IPS DF 6.9 (cell line): ENCODE data around the gene ATF1.

Experiments used
- DNase-seq: peaks from one replicate; pipeline ENCODE4 v3.0.0-alpha.2; 2013; ENCODE audit warnings: low read depth, low spot score
- H3K27ac ChIP-seq: one replicate; pipeline ENCODE4 v1.5.1; 2013; ENCODE audit warnings: low read length, control low read depth
- H3K27me3 ChIP-seq: 2 replicates; pipeline ENCODE4 v1.6.1; 2013; ENCODE audit warnings: mild to moderate bottlenecking, low read length; ENCODE audit not compliant: control insufficient read depth, insufficient read depth
- H3K36me3 ChIP-seq: 2 replicates; pipeline ENCODE4 v1.6.1; 2013; ENCODE audit warnings: low read length; ENCODE audit not compliant: control insufficient read depth, insufficient read depth
- H3K4me1 ChIP-seq: 2 replicates; pipeline ENCODE4 v1.6.1; 2013; ENCODE audit warnings: low read length; ENCODE audit not compliant: control insufficient read depth, insufficient read depth
- H3K4me3 ChIP-seq: 2 replicates; pipeline ENCODE4 v1.5.1; 2013; ENCODE audit warnings: mild to moderate bottlenecking, low read length
- H3K9me3 ChIP-seq: 2 replicates; pipeline ENCODE4 v1.6.1; 2013; ENCODE audit warnings: low read length, inconsistent platforms; ENCODE audit not compliant: control insufficient read depth, insufficient read depth
- WGBS: extraction: QIAGEN DNeasy Blood & Tissue Kit; methylation state at CpG from one replicate; pipeline ENCODE4 v1.1.7; 2013; ENCODE audit warnings: mixed read lengths, missing lambda C conversion rate; ENCODE audit not compliant: insufficient read length, insufficient coverage; 5-methylcytosine and 5-hydroxymethylcytosine counted together

ATF1 gene

DNA sequence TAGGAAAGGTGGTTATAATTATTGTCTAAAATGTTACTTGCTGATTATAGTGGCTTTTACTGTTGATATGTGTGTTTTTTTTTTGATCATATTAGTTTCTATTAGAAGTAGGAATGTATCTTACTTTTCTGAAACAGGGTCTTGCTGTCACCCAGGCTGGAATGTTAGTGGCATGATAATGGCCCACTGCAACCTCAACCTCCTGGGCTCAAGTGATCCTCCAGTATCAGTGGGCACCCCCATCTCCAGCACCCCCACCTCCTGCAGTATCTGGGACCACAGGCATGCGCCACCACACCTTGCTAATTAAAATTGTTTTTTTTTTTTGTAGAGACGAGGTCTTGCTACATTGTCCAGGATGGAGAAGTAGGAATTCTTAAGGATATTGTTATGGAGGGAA, 11.3 kb downstream of the ATF1 start:
- Histone ChIP-seq H3K36me3 (no peaks in the 10 kb centered on the region), H3K4me3 (no peak overlapping the region), H3K27me3 (no peaks in the 10 kb centered on the region), H3K4me1 (no peaks in the 10 kb centered on the region), H3K9me3 (no peaks in the 10 kb centered on the region), H3K27ac (no peak overlapping the region)
- no peak for DNase-seq
- no CpG with 5 or more reads among the region's 2 CpGs for WGBS

DNA sequence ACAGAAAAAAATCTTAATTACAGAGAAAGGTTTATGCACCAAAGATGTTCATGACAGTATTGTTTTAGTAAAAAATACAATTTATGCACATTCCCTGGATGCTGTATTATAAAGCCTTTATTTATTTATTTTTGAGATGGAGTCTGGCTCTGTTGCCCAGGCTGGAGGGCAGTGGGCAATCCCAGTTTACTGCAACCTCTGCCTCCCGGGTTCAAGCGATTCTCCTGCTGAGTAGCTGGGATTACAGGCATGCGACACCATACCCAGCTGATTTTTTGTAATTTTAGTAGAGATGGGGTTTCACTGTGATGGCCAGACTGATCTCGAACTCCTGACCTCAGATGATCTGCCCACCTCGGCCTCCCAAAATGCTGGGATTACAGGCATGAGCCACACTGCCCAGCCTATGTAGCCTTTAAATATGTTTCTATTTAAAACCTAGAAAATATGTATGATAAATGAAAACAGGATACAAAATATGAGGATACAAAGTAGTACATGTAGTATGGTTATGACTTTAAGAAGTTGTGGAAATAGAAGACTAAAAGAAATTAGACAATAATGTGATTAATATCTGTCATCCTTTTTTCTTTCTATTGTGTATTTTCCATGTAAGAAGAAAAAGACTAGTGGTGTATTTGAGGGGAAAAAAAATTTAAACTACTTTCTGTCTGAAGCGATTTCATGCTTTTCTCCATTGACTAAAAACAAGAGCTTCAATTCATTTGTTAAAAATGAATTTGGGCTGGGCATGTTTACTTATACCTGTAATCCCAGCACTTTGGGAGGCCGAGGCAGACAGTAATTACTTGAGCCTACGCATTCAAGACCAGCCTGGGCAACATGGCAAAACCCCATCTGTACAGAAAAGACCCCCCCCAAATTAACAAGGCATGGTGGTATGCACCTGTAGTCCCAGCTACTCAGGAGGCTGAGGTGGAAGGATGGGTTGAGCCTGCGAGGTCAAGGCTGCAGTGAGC, 13.1 kb downstream of the ATF1 start:
- DNase-seq: no peak
- no peaks in the 10 kb centered on the region for H3K27me3 ChIP-seq
- H3K9me3 ChIP-seq: no peaks in the 10 kb centered on the region
- H3K36me3 ChIP-seq: no peaks in the 10 kb centered on the region
- H3K27ac ChIP-seq: no peak overlapping the region
- WGBS: no CpG with 5 or more reads among the region's 9 CpGs
- H3K4me1 ChIP-seq: no peaks in the 10 kb centered on the region
- H3K4me3 ChIP-seq: no peak overlapping the region

DNA sequence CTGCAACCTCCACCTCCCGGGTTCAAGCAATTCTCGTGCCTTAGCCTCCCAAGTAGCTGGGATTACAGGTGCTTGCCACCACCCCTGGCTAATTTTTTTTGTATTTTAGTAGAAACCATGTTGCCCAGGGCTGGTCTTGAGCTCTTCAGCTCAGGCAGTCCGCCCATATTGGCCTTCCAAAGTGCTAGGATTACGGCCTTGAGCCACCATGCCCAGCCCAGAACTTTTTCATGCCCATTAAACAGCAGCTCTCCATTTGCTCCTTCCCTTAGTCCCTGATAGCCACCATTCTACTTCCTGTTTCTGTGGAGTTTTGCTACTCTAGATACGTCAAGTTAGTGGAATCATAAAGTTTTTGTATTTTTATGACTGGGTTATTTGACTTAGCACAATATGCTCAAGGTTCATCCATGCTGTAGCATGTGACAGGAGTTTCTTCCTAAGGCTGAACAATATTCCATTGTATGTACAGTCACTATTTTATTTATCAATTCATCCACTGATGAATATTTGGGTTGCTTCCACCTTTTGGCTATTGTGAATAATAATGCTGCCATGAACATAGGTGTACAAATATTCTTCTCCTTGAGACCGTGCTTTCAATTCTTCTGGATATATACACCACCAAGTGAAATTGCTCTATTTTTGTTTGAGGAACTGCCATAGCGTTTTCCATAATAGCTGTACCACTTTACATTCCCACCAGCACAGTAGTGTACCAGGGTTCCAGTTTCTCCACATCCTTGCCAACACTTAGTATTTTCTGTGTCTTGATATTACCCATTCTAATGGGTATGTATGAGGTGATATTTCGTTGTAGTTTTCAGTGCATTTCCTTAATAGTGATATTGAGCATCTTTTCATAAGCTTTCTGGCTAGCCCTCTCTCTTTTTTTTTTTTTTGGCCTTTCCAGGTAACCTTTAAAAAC, 15.0 kb downstream of the ATF1 start:
- no peaks in the 10 kb centered on the region for H3K27me3 ChIP-seq
- no peak for DNase-seq
- no peaks in the 10 kb centered on the region for H3K4me1 ChIP-seq
- WGBS: no CpG with 5 or more reads among the region's 8 CpGs
- H3K36me3 ChIP-seq: no peaks in the 10 kb centered on the region
- no peaks in the 10 kb centered on the region for H3K9me3 ChIP-seq
- no peak overlapping the region for H3K4me3 ChIP-seq
- H3K27ac ChIP-seq: no peak overlapping the region

DNA sequence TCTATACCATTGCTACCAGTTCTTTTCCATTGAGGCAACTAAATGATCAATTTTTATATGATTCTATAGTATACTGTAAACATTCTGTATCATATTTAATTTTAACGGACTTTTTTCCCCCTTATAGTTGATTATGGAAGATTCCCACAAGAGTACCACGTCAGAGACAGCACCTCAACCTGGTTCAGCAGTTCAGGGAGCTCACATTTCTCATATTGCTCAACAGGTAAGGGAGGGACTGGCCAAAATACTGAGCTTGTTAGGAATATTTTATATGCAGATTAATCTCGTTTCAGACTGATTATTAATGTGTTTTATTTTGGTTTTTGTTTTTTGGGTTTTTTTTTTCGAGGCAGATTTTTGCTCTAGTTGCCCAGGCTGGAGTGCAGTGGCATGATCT, 16.1 kb downstream of the ATF1 start:
- H3K27ac ChIP-seq: no peak overlapping the region
- no peaks in the 10 kb centered on the region for H3K27me3 ChIP-seq
- no peak overlapping the region for H3K4me3 ChIP-seq
- WGBS: 100% methylated on average over 1 of the region's 4 CpGs
- H3K36me3 ChIP-seq: no peaks in the 10 kb centered on the region
- DNase-seq: no peak
- H3K9me3 ChIP-seq: no peaks in the 10 kb centered on the region
- no peaks in the 10 kb centered on the region for H3K4me1 ChIP-seq

DNA sequence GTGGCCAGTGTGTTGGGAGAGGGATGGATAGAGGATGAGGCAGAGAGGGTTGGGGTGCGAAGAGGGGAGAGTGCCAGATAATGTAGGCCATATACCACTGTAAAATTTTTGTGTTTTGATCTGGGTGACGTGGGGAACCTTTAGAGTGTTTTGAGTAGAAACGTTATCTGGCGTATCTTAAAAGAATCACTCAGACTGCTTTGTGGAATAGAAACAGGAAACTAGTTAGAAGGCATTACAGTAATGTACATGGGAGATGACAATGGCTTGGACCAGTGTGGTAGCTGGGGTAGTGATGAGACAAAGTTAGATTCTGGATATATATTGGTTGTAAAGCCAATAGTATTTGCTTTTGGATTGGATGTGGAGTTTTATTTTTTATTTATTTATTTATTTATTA, 20.6 kb downstream of the ATF1 start:
- Histone ChIP-seq H3K4me3 (no peak overlapping the region), H3K27ac (no peak overlapping the region), H3K4me1 (no peaks in the 10 kb centered on the region), H3K27me3 (no peaks in the 10 kb centered on the region), H3K9me3 (no peaks in the 10 kb centered on the region), H3K36me3 (no peaks in the 10 kb centered on the region)
- no peak for DNase-seq
- WGBS: no CpG with 5 or more reads among the region's 4 CpGs

DNA sequence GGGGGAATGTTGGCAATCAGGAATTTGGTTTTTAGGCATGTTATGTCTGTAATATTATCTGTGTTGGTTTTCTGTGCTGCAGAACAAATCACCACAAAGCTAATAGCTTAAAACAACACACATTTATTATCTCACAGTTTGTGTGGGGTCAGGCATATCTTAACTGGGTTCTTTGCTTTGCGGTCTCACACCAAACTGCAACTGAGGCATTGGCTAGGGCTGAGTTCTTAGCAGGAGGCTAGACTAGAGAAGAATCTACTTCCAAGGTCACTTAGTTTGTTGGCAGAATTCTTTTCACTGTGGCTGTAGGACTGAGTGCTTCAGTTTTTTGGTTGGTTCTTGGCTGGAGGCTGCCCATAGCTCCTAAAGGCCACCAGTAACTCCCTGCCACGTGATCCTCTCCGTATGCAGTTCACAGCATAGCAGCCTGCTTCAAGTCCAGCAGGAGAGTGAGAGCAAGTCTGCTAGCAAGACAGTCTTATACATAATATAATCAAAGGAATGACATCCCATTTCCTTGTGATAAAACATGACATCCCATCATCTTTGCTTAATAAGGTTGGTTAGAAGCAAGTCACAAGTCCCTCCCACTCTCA, 21.6 kb downstream of the ATF1 start:
- Histone ChIP-seq H3K27me3 (no peaks in the 10 kb centered on the region), H3K4me1 (no peaks in the 10 kb centered on the region), H3K27ac (no peak overlapping the region), H3K4me3 (no peak overlapping the region), H3K9me3 (no peaks in the 10 kb centered on the region), H3K36me3 (no peaks in the 10 kb centered on the region)
- WGBS: no CpG with 5 or more reads among the region's 3 CpGs
- no peak for DNase-seq

DNA sequence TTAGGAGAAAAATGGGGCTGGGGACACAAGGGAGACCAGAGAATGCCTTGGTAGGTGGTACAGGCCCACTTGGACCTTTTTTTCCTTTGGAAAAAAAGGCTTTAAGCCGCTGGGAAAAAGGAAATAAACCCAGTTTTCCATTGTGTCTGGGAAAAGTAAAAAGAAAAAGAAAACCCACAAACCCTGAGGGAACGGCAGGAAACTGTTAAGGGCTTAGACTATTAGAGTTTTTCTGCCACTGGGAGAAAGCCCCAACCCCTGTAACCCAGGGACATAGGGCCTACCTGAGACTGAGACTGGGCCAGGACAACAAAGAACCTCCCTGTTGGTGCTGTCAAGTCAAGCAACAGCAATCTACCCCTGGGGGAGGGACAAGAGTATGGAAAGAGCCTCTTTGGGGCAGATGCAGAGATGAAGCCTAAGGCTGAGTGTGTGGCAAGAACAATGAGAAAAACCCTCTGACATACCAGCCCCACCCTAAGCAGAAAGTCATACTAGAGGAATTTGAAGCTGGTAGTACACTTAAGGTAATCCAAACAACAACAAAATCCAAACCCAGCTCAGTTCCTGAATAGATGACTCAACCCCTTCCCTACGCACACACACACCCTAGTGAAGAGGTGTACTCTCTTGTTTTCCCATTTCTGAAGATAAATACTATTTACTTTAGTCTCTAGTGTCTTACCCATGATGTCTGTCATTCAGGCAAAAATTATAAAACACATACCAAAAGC, 22.8 kb downstream of the ATF1 start:
- no peak for DNase-seq
- H3K27ac ChIP-seq: no peak overlapping the region
- H3K4me1 ChIP-seq: no peaks in the 10 kb centered on the region
- no peaks in the 10 kb centered on the region for H3K27me3 ChIP-seq
- H3K9me3 ChIP-seq: no peaks in the 10 kb centered on the region
- H3K4me3 ChIP-seq: no peak overlapping the region
- WGBS: no CpG with 5 or more reads among the region's 3 CpGs
- H3K36me3 ChIP-seq: no peaks in the 10 kb centered on the region

DNA sequence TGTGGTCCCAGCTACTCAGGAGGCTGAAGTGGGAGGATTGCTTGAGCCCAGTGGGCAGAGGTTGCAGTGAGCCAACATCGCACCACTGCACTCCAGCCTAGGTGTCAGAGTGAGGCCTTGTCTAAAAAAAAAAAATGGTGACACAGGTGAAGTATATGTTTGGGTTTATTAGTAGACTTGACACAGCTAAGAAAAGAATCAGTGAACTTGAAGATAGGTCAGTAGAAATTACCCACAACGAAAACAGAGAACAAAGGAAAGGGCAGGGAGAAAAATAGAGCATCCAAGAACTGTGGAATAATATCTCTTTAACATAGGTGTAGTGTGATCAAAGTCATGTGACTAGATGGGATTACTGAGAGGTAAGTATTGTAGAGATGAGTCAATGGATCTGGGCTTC, 23.7 kb downstream of the ATF1 start:
- no peaks in the 10 kb centered on the region for H3K27me3 ChIP-seq
- H3K4me1 ChIP-seq: no peaks in the 10 kb centered on the region
- H3K9me3 ChIP-seq: no peaks in the 10 kb centered on the region
- H3K36me3 ChIP-seq: no peaks in the 10 kb centered on the region
- no peak for DNase-seq
- WGBS: no CpG with 5 or more reads among the region's 2 CpGs
- no peak overlapping the region for H3K4me3 ChIP-seq
- no peak overlapping the region for H3K27ac ChIP-seq

DNA sequence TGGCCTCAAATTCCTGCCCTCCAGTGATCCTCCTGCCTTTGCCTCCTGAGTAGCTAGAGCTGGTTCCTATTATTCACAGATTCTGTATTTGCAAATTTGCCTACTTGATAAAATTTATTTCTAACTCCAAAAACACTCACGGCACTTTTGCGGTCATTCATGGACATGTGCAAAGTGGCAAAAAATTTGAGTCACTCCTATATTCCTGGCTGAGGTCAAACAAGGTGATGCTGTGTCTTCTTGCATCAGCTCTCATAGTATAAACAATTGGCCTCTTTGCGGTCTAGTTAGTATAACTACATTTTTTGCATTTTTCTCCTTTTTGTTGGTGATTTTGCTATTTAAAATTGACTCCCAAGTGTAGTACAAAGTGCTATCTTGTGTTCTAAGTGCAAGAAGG, 24.7 kb downstream of the ATF1 start:
- WGBS: no CpG with 5 or more reads among the region's 3 CpGs
- no peak overlapping the region for H3K27ac ChIP-seq
- no peaks in the 10 kb centered on the region for H3K27me3 ChIP-seq
- H3K36me3 ChIP-seq: no peaks in the 10 kb centered on the region
- DNase-seq: no peak
- H3K4me1 ChIP-seq: no peaks in the 10 kb centered on the region
- H3K9me3 ChIP-seq: no peaks in the 10 kb centered on the region
- no peak overlapping the region for H3K4me3 ChIP-seq

DNA sequence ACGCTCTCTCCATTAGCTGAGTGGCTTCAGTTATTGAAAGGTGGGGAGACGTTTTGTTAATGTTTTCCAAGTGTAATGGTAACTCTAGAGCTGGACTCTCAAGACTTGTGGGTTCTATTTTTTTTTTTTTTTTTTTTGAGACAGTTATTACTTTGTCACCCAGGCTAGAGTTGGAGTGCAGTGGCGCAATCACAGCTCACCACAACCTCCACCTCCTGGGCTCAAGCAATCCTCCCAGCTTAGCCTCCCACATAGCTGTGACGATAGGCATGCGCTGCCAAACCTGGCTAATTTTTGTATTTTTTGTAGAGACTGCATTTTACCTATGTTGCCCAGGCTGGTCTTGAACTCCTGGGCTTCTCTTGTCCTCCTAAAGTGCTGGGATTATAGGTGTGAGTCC, 26.2 kb downstream of the ATF1 start:
- Histone ChIP-seq H3K4me3 (no peak overlapping the region), H3K9me3 (no peaks in the 10 kb centered on the region), H3K4me1 (no peaks in the 10 kb centered on the region), H3K27me3 (no peaks in the 10 kb centered on the region), H3K36me3 (no peaks in the 10 kb centered on the region), H3K27ac (no peak overlapping the region)
- no peak for DNase-seq
- WGBS: no CpG with 5 or more reads among the region's 5 CpGs
